Lung (tissue), 12 donors: ENCODE results near the gene NEO1. TPM values are rescaled to one million over a fixed set of nuclear protein-coding genes. Genes with fewer than 3 reads are reported as not detected.

Experiments
- ATAC-seq: fragments of 200-7000 bp; cut with Tn5 transposase; one replicate; pipeline ENCODE4 v1.9.1; 2020; ENCODE audit warnings: moderate number of reproducible peaks; ENCODE audit not compliant: insufficient read depth, low FRiP score
- DNase-seq, 3 donors: peaks; one replicate each; pipeline ENCODE4 v3.0.0-alpha.2; 2013 to 2017
- H3K27ac ChIP-seq, 2 donors: one replicate each; pipeline ENCODE4 v1.5.1; 2013; ENCODE audit warnings: mild to moderate bottlenecking in 2 of 2, moderate library complexity in 2 of 2, control low read depth in 1 of 2, inconsistent platforms in 1 of 2, low read depth in 1 of 2, low read length in 1 of 2
- H3K27me3 ChIP-seq, 3 donors: one replicate each; pipeline ENCODE4 v1.5.1; 2013; ENCODE audit warnings: low read length in 2 of 3; ENCODE audit not compliant: control insufficient read depth in 3 of 3, insufficient read depth in 3 of 3
- H3K36me3 ChIP-seq, 4 donors: one replicate each; pipeline ENCODE4 v1.5.1; 2013; ENCODE audit warnings: low read length in 4 of 4, mild to moderate bottlenecking in 1 of 4, moderate library complexity in 1 of 4; ENCODE audit not compliant: control insufficient read depth in 4 of 4, insufficient read depth in 4 of 4
- H3K4me1 ChIP-seq, 5 donors: one replicate each; pipeline ENCODE4 v1.5.1; 2013; ENCODE audit warnings: low read length in 5 of 5, mild to moderate bottlenecking in 2 of 5, moderate library complexity in 1 of 5; ENCODE audit not compliant: control insufficient read depth in 5 of 5, insufficient read depth in 5 of 5
- H3K4me3 ChIP-seq: one replicate; pipeline ENCODE4 v1.5.1; 2013; ENCODE audit warnings: mild to moderate bottlenecking, control low read depth, moderate library complexity
- H3K9ac ChIP-seq, 2 donors: one replicate each; pipeline ENCODE4 v1.5.1; 2013; ENCODE audit warnings: low read length in 2 of 2, control low read depth in 1 of 2; ENCODE audit not compliant: insufficient read depth in 1 of 2
- H3K9me3 ChIP-seq, 4 donors: one replicate each; pipeline ENCODE4 v1.5.1; 2013; ENCODE audit warnings: low read length in 3 of 4, mild to moderate bottlenecking in 1 of 4, moderate library complexity in 1 of 4; ENCODE audit not compliant: control insufficient read depth in 4 of 4, insufficient read depth in 3 of 4
- CTCF ChIP-seq: IDR thresholded peaks from 2 replicates; pipeline ENCODE4 v1.5.1; 2012; ENCODE audit warnings: mild to moderate bottlenecking; ENCODE audit errors: control extremely low read depth, extremely low read depth
- WGBS, 2 donors: extraction: QIAGEN DNeasy Blood & Tissue Kit; methylation state at CpG; one replicate each; pipeline ENCODE4 v1.1.7; 2013; 5-methylcytosine and 5-hydroxymethylcytosine counted together
- polyA plus RNA-seq, 2 donors: library from polyadenylated mRNA; stranded (reverse); fragments of 200-250 nt; gene quantifications; one replicate each; pipeline ENCODE4 v1.2.1, GENCODE V29; 2013
- total RNA-seq, 2 donors: library from RNA; depleted of rRNA in 1 of 2; stranded (reverse); fragments of >200 nt in 1 of 2; gene quantifications; one replicate each; pipeline ENCODE4 v1.2.1, GENCODE V29; 2014 to 2021
- donor health status: control.
- donor health status: control.
- donor health status: Bipolar disorder and iron deficiency.
- donor health status: healthy.
- donor health status: DM: yes; HTN: yes; CAD: no.

The NEO1 gene
- total and polyA plus RNA-seq, 4 donors = 6.9 to 70.8 (median 16.5) TPM

DNA sequence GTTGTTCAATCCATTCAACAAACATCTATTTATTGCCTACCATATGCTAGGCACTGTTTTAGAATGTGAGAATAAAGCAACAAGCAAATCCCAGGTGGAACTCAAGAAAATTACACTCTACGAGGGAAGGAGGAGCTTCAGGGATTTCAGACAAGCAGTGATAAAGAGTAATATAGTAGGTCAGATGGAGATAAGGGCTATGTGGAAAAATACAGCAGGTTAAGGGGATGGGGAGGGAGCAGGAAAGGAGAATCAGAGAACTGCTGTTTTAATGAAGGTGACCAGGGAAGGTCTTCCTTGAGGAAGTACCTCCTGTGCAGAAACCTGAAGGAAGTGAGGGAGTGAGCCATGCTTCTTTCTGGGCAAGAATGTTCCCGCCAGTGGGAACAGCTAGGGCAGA is 47.2 kb upstream of the NEO1 start:
- 88 to 89% methylated on average over 2 of the region's 2 CpGs for WGBS, 2 donors
- ATAC-seq (no peak), DNase-seq (no peak)
- Histone ChIP-seq H3K4me3 (no peak overlapping the region), H3K9me3 (no peaks in the 10 kb centered on the region), H3K27me3 (no peaks in the 10 kb centered on the region), H3K36me3 (no peaks in the 10 kb centered on the region), H3K27ac (no peak overlapping the region), H3K9ac (no peak overlapping the region), H3K4me1 (peaks cover 0 to 12% (median 0%) of the 10 kb centered on the region in 5 donors)
- TF ChIP-seq CTCF = no peak

GRCh38 chr15:73005446-73005845 is 46.8 kb upstream of the NEO1 start:
- no peaks in the 10 kb centered on the region for H3K36me3 ChIP-seq
- TF ChIP-seq CTCF = no peak
- peaks cover 0 to 9% (median 0%) of the 10 kb centered on the region in 5 donors for H3K4me1 ChIP-seq
- DNase-seq (no peak), ATAC-seq (no peak)
- 91 to 93% methylated on average over 2 of the region's 2 CpGs for WGBS, 2 donors
- H3K9me3 ChIP-seq = no peaks in the 10 kb centered on the region
- H3K27ac ChIP-seq = no peak overlapping the region
- H3K9ac ChIP-seq = no peak overlapping the region
- H3K4me3 ChIP-seq = no peak overlapping the region
- H3K27me3 ChIP-seq = no peaks in the 10 kb centered on the region

DNA sequence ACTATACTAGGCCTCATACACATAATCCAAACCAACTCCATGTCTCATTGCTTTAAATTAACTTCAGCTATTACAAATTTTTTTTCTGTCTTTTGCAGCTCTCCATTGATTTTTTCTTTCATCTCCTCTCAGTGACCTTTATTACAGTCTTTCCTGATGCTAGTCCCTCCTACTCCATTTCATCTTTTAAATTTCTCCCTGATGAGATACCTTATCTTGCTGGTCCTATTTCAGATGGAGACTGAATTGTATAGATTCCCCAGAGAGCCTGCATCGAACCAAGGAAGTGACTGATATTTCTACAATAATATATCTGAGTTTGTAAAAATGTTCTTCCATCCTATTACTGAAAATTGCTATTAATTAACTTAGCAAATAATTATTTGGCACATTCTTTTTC is 45.7 kb upstream of the NEO1 start:
- peaks cover 0 to 2% (median 0%) of the 10 kb centered on the region in 4 donors for H3K9me3 ChIP-seq
- DNase-seq (no peak), ATAC-seq (no peak)
- H3K9ac ChIP-seq = no peak overlapping the region
- peaks cover 0 to 9% (median 0%) of the 10 kb centered on the region in 5 donors for H3K4me1 ChIP-seq
- TF ChIP-seq CTCF = no peak
- no peaks in the 10 kb centered on the region for H3K27me3 ChIP-seq
- H3K4me3 ChIP-seq = no peak overlapping the region
- 89 to 93% methylated on average over 1 of the region's 1 CpG for WGBS, 2 donors
- no peaks in the 10 kb centered on the region for H3K36me3 ChIP-seq
- H3K27ac ChIP-seq = no peak overlapping the region
